ENCODE data around the gene SLC12A7.

The SLC12A7 gene

GRCh38 chr5:1116109-1116740 lies 4.4 kb upstream of the SLC12A7 start:
- H3K9me3 ChIP-seq (ENCODE audit: insufficient read depth, low read depth, low read length) = no peaks in the 10 kb centered on the region
- no peak overlapping the region for H4K8ac ChIP-seq (ENCODE audit: low read depth, low read length)
- no peak overlapping the region for H3K14ac ChIP-seq (ENCODE audit: low read length)
- H3K4me1 ChIP-seq (ENCODE audit: control insufficient read depth in 1 of 2, insufficient read depth in 2 of 2, low read length in 2 of 2) = peaks cover 0 to 2% of the 10 kb centered on the region in 2 experiments
- no peak overlapping the region for H2BK5ac ChIP-seq (ENCODE audit: low read depth, low read length, poor library complexity)
- H3K18ac ChIP-seq (ENCODE audit: low read length) = no peak overlapping the region
- DNase-seq = no peak
- H3K9ac ChIP-seq (ENCODE audit: low read length) = no peak overlapping the region
- no peak overlapping the region for H3K4me2 ChIP-seq (ENCODE audit: low read length)
- H3K36me3 ChIP-seq (ENCODE audit: control insufficient read depth in 1 of 2, insufficient read depth in 2 of 2, low read length in 2 of 2) = no peaks in the 10 kb centered on the region
- no peak overlapping the region for H3K4ac ChIP-seq (ENCODE audit: low read depth, low read length)
- no peak overlapping the region for H2AFZ ChIP-seq (ENCODE audit: insufficient read depth, low read length, poor library complexity)
- no peak overlapping the region for H2BK12ac ChIP-seq (ENCODE audit: low read length)
- H4K12ac ChIP-seq (ENCODE audit: low read depth, low read length) = no peak overlapping the region
- no peak overlapping the region for H4K91ac ChIP-seq (ENCODE audit: low read depth, low read length)
- H3K79me1 ChIP-seq (ENCODE audit: low read length) = no peaks in the 10 kb centered on the region
- H3K23ac ChIP-seq (ENCODE audit: low read length) = no peak overlapping the region
- H2BK120ac ChIP-seq (ENCODE audit: insufficient read depth, low read length, poor library complexity) = no peak overlapping the region
- H3K27ac ChIP-seq (ENCODE audit: low read depth, low read length) = no peak overlapping the region
- no peaks in the 10 kb centered on the region for H3K27me3 ChIP-seq (ENCODE audit: insufficient read depth, low read length)
- H3K79me2 ChIP-seq (ENCODE audit: control insufficient read depth, insufficient read depth, low read length, poor library complexity) = peaks cover 3% of the 10 kb centered on the region
- WGBS (ENCODE audit: extremely low coverage, insufficient coverage, insufficient read length) = no CpG with 5 or more reads among the region's 19 CpGs
- H3K4me3 ChIP-seq (ENCODE audit: low read depth, low read length) = no peak overlapping the region
- no peak overlapping the region for H2AK5ac ChIP-seq (ENCODE audit: low read length)

- no peaks in the 10 kb centered on the region for H3K9me3 ChIP-seq (ENCODE audit: insufficient read depth, low read depth, low read length)
- no peak overlapping the region for H3K27ac ChIP-seq (ENCODE audit: low read depth, low read length)
- no peak overlapping the region for H4K8ac ChIP-seq (ENCODE audit: low read depth, low read length)
- no peak overlapping the region for H3K4me3 ChIP-seq (ENCODE audit: low read depth, low read length)
- DNase-seq = no peak
- H3K23ac ChIP-seq (ENCODE audit: low read length) = no peak overlapping the region
- no peak overlapping the region for H4K91ac ChIP-seq (ENCODE audit: low read depth, low read length)
- H2AK5ac ChIP-seq (ENCODE audit: low read length) = no peak overlapping the region
- H2AFZ ChIP-seq (ENCODE audit: insufficient read depth, low read length, poor library complexity) = no peak overlapping the region
- no peak overlapping the region for H2BK5ac ChIP-seq (ENCODE audit: low read depth, low read length, poor library complexity)
- H2BK120ac ChIP-seq (ENCODE audit: insufficient read depth, low read length, poor library complexity) = no peak overlapping the region
- 100% methylated on average over 1 of the region's 23 CpGs for WGBS (ENCODE audit: extremely low coverage, insufficient coverage, insufficient read length)
- H3K18ac ChIP-seq (ENCODE audit: low read length) = no peak overlapping the region
- H3K4ac ChIP-seq (ENCODE audit: low read depth, low read length) = no peak overlapping the region
- no peak overlapping the region for H3K14ac ChIP-seq (ENCODE audit: low read length)
- no peaks in the 10 kb centered on the region for H3K27me3 ChIP-seq (ENCODE audit: insufficient read depth, low read length)
- H3K4me2 ChIP-seq (ENCODE audit: low read length) = no peak overlapping the region
- H3K79me2 ChIP-seq (ENCODE audit: control insufficient read depth, insufficient read depth, low read length, poor library complexity) = peaks cover 3% of the 10 kb centered on the region
- H3K9ac ChIP-seq (ENCODE audit: low read length) = no peak overlapping the region
- H4K12ac ChIP-seq (ENCODE audit: low read depth, low read length) = no peak overlapping the region
- peaks cover 4 to 8% of the 10 kb centered on the region in 2 experiments for H3K4me1 ChIP-seq (ENCODE audit: control insufficient read depth in 1 of 2, insufficient read depth in 2 of 2, low read length in 2 of 2)
- H2BK12ac ChIP-seq (ENCODE audit: low read length) = no peak overlapping the region
- H3K36me3 ChIP-seq (ENCODE audit: control insufficient read depth in 1 of 2, insufficient read depth in 2 of 2, low read length in 2 of 2) = no peaks in the 10 kb centered on the region
- no peaks in the 10 kb centered on the region for H3K79me1 ChIP-seq (ENCODE audit: low read length)
Observed at GRCh38 chr5:1115123-1115815, 3.4 kb upstream of the SLC12A7 start.

GRCh38 chr5:1113805-1114586 lies 2.1 kb upstream of the SLC12A7 start:
- Histone ChIP-seq H4K12ac (ENCODE audit: low read depth, low read length) (no peak overlapping the region), H3K4me1 (ENCODE audit: control insufficient read depth in 1 of 2, insufficient read depth in 2 of 2, low read length in 2 of 2) (peaks cover 4 to 8% of the 10 kb centered on the region in 2 experiments), H3K4me2 (ENCODE audit: low read length) (no peak overlapping the region), H3K9ac (ENCODE audit: low read length) (no peak overlapping the region), H3K27ac (ENCODE audit: low read depth, low read length) (no peak overlapping the region), H3K4me3 (ENCODE audit: low read depth, low read length) (no peak overlapping the region), H4K91ac (ENCODE audit: low read depth, low read length) (no peak overlapping the region), H3K9me3 (ENCODE audit: insufficient read depth, low read depth, low read length) (no peaks in the 10 kb centered on the region), H2AK5ac (ENCODE audit: low read length) (no peak overlapping the region), H2AFZ (ENCODE audit: insufficient read depth, low read length, poor library complexity) (no peak overlapping the region), H3K79me2 (ENCODE audit: control insufficient read depth, insufficient read depth, low read length, poor library complexity) (peaks cover 3% of the 10 kb centered on the region), H3K14ac (ENCODE audit: low read length) (no peak overlapping the region), H2BK12ac (ENCODE audit: low read length) (no peak overlapping the region), H3K18ac (ENCODE audit: low read length) (no peak overlapping the region), H4K8ac (ENCODE audit: low read depth, low read length) (no peak overlapping the region), H2BK120ac (ENCODE audit: insufficient read depth, low read length, poor library complexity) (no peak overlapping the region), H3K4ac (ENCODE audit: low read depth, low read length) (no peak overlapping the region), H3K36me3 (ENCODE audit: control insufficient read depth in 1 of 2, insufficient read depth in 2 of 2, low read length in 2 of 2) (no peaks in the 10 kb centered on the region), H3K79me1 (ENCODE audit: low read length) (no peaks in the 10 kb centered on the region), H3K27me3 (ENCODE audit: insufficient read depth, low read length) (no peaks in the 10 kb centered on the region), H2BK5ac (ENCODE audit: low read depth, low read length, poor library complexity) (no peak overlapping the region), H3K23ac (ENCODE audit: low read length) (no peak overlapping the region)
- DNase-seq = no peak
- no CpG with 5 or more reads among the region's 19 CpGs for WGBS (ENCODE audit: extremely low coverage, insufficient coverage, insufficient read length)

- Histone ChIP-seq H3K4me3 (ENCODE audit: low read depth, low read length) (no peak overlapping the region), H3K27ac (ENCODE audit: low read depth, low read length) (no peak overlapping the region), H3K14ac (ENCODE audit: low read length) (no peak overlapping the region), H2BK12ac (ENCODE audit: low read length) (no peak overlapping the region), H2BK5ac (ENCODE audit: low read depth, low read length, poor library complexity) (no peak overlapping the region), H3K79me1 (ENCODE audit: low read length) (no peaks in the 10 kb centered on the region), H3K9ac (ENCODE audit: low read length) (no peak overlapping the region), H4K8ac (ENCODE audit: low read depth, low read length) (no peak overlapping the region), H3K4me1 (ENCODE audit: control insufficient read depth in 1 of 2, insufficient read depth in 2 of 2, low read length in 2 of 2) (peaks cover 4 to 8% of the 10 kb centered on the region in 2 experiments), H3K27me3 (ENCODE audit: insufficient read depth, low read length) (no peaks in the 10 kb centered on the region), H3K23ac (ENCODE audit: low read length) (no peak overlapping the region), H4K12ac (ENCODE audit: low read depth, low read length) (no peak overlapping the region), H4K91ac (ENCODE audit: low read depth, low read length) (no peak overlapping the region), H2AFZ (ENCODE audit: insufficient read depth, low read length, poor library complexity) (no peak overlapping the region), H3K4me2 (ENCODE audit: low read length) (no peak overlapping the region), H3K9me3 (ENCODE audit: insufficient read depth, low read depth, low read length) (no peaks in the 10 kb centered on the region), H3K4ac (ENCODE audit: low read depth, low read length) (no peak overlapping the region), H3K36me3 (ENCODE audit: control insufficient read depth in 1 of 2, insufficient read depth in 2 of 2, low read length in 2 of 2) (no peaks in the 10 kb centered on the region), H3K18ac (ENCODE audit: low read length) (no peak overlapping the region), H3K79me2 (ENCODE audit: control insufficient read depth, insufficient read depth, low read length, poor library complexity) (peaks cover 3% of the 10 kb centered on the region), H2AK5ac (ENCODE audit: low read length) (no peak overlapping the region), H2BK120ac (ENCODE audit: insufficient read depth, low read length, poor library complexity) (no peak overlapping the region)
- WGBS (ENCODE audit: extremely low coverage, insufficient coverage, insufficient read length) = no CpG with 5 or more reads among the region's 5 CpGs
- DNase-seq = no peak
Observed at GRCh38 chr5:1113332-1113690, 1.4 kb upstream of the SLC12A7 start.

Data from trophoblast cell (in vitro differentiated cells and primary cell).